COLO668 (cell line): ENCODE measurements around the gene HRH2.

Experiments used
- DNase-seq: peaks from one replicate; lab custom pipeline; 2025; ENCODE audit not compliant: unreplicated experiment; lab: John Stamatoyannopoulos, UW

HRH2 gene

DNA sequence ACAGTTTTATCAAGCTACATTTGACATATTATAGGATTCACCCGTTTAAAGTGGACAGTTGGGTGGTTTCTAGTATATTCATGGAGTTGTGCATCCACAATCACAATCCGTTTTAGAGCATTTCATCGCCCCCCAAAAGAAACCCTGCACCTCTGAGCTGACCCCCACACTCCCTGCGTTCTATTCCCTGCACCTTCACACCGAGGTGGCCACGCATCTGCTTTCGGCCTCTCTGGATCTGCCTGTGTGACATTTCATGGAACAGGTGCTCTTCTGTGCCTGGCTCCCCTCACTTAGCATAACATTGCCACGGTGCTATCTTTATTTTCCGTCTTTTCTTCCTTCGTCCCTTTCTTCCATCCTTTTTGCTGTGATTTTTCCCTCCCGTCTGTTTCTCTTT, 32.7 kb downstream of the HRH2 start:
- no peak for DNase-seq

DNA sequence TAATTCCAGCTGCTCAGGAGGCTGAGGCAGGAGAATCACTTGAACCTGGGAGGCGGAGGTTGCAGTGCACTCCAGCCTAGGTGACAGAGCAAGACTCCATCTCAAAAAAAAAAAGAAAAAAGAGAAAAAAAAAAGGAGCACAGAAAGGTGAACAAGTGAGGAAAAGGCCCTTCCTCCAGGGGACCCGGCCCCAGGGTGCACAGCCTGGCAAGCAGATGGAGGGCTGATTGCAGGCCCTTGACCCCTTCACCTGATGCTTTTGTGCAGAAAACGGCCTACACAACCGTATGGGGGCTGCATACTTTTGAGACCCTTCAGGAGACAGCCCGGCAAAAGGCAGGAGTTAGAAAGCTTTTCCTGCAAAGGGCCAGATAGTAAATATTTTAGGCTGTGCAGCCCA, 33.9 kb downstream of the HRH2 start:
- no peak for DNase-seq

DNA sequence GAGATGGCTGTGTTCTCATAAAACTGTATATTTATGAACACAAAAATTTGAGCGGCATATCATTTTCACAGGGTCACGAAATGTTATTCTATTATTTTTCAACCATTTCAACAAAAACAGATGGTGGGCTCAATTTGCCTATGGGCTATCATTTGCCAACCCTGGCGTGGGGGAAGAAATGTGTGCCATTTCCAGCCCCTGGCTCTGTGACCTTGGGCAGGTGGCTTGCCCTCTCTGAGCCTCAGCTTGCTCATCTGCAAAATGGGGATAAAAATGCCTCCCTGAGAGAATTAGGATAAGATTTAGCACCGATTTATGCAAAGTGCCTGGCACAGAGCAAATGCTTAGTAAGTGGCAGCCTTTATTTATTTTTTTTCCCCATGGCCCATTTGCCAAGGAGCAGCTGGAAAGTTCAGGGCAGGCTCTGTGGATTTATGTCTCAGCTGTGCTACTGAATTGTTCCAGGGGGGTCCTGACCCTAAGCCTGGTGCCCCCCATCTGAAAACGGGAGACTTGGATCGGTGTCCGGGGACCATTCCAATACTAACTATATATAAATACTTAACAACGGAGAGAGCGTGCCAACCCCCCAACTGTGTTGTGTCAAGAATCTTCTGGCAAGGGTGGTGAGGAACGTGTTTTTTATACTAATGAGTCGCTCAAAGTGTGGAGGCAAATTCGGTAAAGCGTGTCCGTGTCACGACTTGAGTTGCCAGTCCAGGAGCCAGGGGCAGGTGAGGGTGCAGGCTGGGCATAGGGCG, 34.5 kb downstream of the HRH2 start:
- no peak for DNase-seq

DNA sequence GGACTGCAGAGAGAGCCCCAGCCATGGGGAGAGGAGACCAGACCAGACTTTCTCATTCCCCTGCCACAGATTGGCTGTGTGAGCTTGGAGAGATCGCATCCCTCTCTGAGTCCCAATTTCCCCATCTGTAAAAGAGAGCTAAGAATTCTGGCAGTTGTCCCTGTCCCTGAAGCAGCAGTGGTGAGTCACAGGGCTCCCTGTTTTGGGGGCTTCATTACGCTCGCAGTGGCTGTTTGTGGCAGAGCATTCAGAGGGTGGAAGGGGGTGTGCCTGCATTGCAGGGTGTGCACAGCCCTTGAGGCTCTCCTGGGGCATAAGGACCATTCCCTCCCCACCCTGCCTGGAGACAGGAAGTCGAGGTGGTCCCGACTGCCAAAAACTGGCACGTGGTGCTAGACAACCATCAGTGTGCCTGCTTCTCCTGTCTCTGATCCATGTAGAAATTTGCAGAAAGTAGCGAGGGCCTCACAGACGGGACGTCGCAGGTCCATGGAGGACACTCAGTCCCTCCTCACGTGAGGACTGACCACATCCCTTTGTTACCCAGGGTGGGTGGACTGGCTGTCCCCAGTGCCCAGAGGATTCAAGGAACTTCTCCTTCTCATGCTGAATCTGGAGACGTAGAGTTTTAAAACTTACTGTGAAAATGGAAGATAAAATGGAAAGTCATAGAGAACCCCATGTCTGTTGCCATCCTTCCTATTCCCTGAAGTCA, 35.3 kb downstream of the HRH2 start:
- DNase-seq = no peak

DNA sequence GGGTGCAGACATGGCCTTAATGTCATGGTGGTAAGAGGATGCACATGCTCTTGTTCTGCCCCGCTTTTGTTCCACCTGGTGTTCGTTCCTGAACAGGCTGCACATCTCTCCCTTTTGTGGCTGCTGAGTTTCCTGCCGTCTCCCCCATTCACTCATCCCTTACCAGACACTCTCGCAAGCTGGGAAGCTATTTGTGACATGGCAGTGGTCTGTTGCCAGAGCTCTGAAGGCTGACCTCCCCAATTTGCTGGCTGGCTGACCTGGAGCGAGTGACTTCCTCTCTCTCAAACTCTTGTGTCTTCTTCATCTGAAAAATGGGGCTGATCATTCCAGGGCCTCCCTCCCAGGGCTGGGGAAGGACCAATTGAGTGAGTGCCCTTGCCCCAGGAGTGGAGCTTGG, 35.9 kb downstream of the HRH2 start:
- DNase-seq = no peak

DNA sequence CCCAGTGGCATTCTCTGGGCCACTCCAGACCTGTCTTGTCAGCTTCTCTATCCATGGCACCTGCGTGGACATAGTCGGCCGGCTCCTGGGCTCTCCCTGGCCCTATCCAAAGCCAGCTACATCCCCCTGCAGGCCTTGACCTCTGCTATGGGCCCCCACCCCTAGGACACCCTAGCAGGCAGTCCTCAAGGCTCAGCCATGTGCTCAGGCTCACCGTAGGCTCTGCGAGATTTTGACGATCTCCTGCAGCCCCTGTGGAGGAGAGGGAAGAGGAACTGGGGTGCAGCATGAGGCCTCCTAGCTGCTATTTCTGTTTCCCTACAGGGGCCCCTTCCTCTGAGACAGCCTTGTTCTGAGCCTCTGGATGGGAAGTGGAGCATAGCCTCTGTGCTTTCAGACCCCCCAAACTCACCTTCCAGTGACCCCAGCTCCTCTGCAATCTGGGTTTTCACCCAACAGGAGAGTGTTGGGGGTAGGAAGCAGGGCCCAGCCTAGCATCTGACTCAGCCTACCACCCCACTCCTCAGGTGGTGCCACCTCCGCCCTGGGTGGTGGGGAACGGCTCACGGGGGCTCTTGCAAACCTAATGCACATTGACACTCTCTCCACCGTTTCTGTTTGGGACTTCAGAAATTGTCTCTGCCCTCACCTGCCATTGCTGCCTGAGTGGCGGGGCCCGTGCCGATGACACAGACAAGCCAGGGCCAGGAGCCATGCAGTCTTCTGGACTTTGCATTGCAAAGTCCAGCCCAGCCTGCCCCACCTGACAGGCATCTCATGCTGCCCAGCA, 36.7 kb downstream of the HRH2 start:
- DNase-seq = no peak

DNA sequence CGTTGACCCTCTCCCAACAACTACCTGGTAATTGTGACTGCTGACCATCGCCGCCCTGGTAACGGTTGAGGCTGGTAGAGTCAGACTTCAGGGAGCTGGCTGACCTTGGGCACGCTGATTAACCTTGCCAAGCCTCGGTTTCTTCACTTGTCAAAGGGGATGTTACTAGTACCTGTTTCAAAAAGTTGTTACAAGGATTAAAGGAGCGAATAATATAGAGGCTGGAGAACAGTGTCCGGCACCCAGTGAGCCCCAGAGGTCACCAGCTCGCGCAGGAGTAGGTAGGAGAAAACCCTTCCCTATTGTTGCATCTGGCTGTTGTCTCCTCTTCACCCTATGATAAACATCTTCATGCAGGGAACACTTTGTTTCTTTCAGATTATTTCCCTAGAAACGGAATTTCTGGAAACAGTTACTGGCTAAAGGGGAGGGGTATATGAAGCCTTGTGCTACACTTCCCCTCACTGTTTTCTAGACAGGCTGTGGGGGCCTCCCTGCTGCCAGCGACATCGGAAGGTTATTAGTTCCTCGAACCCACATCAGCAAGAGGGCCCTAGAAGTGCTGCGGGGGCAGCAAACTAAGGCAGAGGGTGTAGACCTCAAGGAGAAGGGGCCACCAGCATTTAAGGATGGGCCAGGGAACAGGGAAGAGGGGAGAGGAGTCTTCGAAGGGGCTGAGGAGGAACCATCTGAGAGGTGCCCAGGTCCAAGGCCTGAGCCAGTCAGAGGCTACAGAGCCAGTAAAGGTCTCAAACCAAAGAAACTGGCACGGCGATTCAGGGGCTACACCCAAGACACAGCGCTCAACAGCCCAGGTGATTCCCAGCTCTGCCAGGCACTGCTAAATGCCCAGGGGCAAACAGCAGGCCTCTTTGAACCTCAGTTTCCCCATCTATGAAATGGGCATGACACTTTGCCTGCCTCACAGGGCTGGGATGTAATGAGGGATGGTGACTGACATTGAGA, 37.6 kb downstream of the HRH2 start:
- DNase-seq = no peak

DNA sequence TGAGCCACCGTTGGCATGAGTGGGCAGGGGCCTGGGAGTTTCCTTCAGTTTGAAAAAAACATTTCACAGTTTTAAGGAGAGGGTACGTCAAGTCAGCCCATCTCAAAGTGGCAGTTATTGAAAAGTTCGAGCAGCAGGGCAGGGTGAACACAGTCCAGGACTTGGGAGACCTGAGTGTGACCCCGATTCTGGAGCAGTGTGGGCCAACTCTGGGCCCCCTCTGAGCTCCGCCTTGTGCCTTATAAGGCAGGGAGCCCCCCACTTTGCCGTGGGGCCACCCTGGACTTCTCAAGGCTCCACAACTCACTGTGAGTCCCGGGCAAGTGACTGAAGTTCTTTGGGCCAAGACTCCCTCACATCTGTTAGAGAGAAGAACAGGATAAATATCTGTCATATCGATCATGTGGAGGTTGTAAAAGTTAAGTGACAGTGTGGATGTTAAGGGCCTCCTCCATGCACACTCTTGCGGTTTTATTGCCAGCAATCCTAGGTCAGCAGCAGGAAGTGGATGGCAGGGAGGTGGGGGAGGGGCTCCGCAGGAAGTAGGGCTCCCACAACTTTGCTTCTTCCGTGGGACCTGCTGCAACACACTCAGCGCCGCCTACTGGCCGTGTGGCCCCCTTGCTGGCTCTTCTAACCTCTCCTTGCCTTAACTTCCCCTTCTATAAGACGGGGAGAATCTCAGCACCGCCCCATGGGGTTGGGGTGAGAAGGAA, 38.4 kb downstream of the HRH2 start:
- peak; percentile 28 for DNase-seq

DNA sequence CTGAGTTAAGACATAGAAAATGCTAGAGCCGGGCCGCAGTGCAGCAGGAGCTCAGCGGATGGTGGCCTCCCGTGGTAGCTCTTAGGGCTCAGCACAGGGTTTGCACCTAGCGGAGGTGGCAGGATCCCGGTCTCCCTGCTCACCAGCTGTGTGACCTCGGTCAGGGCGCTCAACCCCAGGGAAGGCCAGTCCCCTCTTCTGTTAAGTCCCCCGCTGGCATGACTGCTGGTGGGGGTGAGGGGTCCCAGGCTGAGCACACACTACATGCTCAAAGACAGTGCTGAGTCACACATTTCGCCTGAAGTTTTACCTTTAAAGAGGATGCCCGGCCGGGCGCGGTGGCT, 39.0 kb downstream of the HRH2 start:
- DNase-seq = no peak

DNA sequence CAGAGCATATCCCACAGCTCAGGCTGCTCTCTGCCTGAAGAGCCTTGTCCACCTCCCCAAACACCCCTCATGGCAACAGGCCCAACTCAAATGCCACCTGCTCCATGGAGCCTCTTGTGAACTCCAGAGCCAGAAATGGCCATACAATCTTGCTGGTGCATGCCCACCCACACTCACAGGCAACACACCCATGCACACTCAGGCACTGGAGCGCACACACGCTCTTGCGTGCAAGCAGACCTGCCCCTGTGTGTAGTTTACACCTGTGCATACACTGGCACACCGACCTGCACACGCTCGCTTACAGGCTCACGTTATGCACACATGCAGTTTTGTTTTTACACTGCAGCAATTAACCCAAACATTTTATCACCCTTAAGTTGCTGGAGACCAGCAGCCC, 40.0 kb downstream of the HRH2 start:
- DNase-seq = no peak

DNA sequence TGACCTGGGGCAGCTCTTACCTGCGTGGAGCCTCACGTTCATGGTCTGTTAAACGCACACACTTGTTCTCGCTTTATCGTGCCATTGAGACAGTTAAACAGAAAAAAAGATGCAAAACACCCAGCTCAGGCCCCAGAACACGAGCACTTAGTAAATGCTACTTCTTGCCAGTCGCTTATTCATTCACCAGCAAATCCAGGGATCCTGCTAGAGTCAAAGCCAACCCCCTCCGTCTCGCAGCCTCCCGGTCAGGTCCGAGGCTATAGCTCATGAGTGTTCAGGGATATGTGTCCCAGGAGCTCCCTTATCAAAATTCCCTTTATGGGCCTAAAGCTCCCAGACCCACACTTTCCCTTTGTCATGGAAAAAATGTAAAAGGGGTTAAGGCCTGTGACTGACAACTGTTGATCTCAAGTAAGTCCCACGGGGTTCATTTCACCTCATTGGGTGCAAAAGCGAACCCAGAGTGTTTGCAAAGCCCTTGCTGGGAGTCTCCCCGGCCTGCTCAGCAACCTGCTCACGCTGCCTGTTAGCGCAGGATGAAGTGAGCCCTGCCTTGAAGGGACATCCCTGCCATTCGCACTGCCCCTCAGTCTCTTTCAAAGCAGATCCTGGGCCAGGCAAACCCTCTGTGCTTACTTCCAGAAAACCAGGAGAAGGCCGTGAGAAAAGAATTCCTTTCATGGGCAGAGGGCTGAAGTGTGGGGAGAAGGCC, 40.7 kb downstream of the HRH2 start:
- no peak for DNase-seq

DNA sequence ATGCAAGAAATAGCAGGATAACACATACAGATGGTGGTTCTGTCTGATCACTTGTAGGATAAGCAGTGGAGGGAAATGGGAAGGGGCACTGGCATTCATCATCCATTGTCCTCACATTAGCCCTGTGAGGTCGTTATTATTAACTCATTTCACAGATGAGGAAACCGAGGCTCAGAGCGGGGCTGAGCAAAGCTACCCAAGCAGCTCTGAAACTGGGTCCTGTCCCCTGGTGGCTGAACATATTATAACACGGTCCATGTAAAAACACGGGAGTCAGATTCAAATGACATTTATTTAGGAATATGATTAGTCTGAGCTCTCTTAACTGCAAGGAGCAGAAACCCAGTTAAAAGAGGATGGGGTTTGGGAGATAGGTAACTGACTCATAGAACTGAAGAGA, 43.1 kb downstream of the HRH2 start:
- DNase-seq = no peak

DNA sequence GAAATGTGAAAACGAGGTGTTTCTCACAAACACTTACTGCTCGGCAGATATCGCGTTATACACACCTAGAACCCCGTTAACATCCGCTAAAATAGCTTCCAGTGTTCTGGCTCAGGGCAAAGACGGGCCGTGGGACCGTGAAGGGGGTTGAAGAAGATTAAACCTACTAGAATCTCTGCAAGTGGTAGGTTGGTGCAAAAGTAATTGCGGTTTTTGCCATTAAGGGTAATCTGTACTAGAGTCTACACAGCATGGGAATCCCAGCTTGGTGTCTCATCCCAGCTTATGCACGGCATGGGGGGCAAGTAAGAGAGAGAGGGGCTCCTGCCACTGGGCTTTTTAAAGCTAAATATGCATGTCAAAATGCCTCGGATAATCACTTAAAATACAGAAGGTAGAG, 43.9 kb downstream of the HRH2 start:
- DNase-seq = no peak

DNA sequence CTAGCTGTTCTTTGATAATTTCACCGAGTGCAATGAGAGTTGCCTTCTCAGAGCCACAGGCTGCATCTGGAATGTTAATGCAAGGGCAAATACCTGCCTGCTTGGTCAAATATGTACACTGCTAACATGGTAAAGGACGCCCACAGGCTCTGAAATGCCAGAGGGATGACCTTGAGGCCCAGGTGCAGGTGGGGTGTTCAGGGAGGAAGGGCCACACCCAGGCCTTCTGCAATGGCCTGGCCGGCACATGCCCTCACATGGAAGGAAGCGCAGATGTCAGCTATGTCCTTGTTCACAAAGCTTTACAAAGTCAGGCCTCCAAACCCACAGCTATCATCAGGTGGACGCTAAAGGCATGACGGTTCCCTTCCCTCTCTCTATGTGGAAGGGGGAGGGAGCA, 48.6 kb downstream of the HRH2 start:
- peak; percentile 61 for DNase-seq

DNA sequence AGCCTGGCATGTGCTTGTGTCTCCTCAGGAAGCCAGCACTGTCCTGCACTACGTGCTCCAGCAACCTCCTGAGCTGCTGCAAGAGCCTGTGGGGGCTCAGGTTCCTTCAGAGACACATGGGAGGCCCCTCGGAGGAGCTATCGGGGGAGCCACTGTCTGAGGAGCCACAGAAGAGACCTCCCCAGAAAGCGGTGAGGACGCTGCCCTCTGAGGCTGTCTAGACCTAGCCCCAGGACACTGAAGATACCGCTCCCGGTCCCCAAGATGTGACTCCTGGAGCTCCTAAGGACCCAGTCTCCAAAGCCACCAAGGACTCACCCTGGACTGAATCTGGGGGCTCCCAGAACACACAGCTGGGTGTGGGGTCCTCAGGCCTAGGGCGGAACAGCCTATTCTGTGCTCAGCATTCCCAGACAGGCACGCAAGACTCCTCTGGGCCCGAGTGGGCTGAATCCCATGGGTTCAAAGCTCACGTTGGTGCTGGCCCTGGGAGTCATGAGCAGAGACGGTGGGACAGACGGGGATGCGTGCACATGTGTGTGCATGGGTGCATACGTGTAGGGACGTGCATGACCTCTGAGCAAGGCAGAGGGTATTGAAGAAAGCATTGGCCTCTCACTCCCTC, 50.0 kb downstream of the HRH2 start:
- DNase-seq = no peak

DNA sequence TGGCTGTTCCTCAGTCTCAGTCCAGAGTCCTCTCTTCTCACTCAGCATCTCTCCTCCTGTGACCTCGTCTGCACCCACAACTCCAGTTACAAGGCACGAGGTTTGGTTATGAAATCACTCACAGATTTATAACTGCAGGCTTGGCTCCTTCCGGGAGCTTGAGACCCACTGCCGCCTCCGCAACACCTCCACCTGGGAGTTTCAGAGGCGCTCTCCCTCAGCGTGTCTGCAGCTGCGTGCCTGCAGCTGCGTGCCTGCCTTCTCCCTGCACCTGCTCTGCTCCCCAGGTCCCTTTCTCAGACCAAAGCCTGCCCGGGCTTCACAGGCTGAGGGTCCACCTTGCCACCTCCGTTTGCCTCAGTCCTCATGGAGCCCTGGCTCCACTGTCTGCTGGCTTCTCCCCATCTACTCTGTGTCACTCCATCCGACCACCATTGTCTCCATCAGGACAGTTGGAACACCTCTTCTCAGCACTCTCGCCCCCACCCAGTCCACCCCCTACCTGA, 51.5 kb downstream of the HRH2 start:
- DNase-seq = peak; percentile 14

DNA sequence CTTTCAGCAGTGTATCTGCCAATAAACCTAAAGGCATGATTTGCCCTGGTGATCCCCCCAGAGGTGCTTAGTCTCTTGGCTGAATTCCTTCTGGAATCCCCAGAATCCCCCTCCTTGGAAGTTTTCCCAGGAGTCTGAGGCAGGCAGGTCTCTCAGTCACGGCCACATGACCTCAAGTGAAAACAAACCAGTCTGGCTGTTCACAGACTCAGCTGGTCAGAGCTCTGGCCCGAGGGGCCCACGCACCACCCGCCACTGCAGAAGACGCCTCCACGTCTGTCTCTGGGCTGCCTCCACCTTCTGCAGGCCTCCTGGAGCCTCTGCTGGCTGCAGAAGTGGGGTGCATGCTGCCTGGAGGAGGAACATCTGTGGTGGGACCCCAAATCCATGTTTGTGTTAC, 52.5 kb downstream of the HRH2 start:
- DNase-seq = no peak

DNA sequence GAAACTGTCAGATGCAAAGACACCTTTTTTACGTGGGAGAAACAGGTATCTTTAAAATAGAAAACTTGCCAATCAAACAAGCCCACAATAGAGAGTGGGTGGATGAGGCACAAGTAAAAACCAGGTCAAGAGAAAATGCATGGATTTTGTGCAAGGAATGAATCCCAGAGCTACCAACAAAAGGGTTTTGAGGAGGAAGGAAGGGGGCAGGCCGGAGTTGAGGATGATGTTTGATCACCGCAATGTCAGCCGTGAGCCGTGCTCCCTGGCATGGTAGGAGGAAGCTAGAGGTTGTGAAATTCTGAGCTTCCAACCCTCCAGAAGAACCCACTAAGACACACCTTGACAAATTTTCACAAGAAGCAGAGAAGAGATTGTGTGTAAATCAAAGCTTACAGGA, 53.2 kb downstream of the HRH2 start:
- no peak for DNase-seq
